Ovary (tissue), 3 donors: ENCODE data around the gene PDE1A.

ENCODE experiments used
- EP300 ChIP-seq: sonication (generic); formaldehyde crosslinking; IDR thresholded peaks from one replicate; pipeline ENCODE4 v1.6.1; 2017; ENCODE audit warnings: antibody characterized with exemption
- TF ChIP-seq, protein P1 (sequence below), 3 donors: fragments of 450-650 bp in 2 of 3; fragments of 200-600 bp in 1 of 3; IDR thresholded peaks; one replicate each; pipeline versions ENCODE4 v1.5.1 to v1.8.0; 2016 to 2022; ENCODE audit warnings: antibody characterized with exemption in 3 of 3, mild to moderate bottlenecking in 1 of 3
- donor health status: DM: no; HTN: no; CAD: no.

DNA sequence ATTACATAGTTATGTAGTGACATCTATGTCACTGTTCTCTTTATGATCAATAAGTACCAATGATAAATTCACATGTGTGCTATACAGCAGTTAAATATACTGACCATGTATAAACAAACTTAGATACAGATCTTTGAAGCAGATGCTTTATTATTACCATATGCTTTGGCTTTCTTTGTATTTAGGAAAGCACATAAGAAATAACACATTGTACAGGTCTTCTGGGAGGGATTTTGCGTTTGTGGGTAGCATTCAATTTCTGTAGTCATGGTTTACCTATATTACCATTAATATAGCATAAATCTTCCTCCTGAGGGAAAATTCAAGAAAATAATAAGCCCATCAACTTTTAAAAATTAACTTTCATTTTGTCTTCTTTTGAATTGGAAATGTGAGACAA, 1.6 kb upstream of the PDE1A start:
- no peak for TF ChIP-seq EP300
- TF ChIP-seq, protein P1, sequence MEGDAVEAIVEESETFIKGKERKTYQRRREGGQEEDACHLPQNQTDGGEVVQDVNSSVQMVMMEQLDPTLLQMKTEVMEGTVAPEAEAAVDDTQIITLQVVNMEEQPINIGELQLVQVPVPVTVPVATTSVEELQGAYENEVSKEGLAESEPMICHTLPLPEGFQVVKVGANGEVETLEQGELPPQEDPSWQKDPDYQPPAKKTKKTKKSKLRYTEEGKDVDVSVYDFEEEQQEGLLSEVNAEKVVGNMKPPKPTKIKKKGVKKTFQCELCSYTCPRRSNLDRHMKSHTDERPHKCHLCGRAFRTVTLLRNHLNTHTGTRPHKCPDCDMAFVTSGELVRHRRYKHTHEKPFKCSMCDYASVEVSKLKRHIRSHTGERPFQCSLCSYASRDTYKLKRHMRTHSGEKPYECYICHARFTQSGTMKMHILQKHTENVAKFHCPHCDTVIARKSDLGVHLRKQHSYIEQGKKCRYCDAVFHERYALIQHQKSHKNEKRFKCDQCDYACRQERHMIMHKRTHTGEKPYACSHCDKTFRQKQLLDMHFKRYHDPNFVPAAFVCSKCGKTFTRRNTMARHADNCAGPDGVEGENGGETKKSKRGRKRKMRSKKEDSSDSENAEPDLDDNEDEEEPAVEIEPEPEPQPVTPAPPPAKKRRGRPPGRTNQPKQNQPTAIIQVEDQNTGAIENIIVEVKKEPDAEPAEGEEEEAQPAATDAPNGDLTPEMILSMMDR (IDR thresholded peaks at IDR 0.05): no peak
